ENCODE results near the gene FGD1. TPM values are rescaled to one million over a fixed set of nuclear protein-coding genes. Genes with fewer than 3 reads are reported as not detected.

Gene FGD1
- total and polyA plus RNA-seq, 2 of the 13 experiments (the other 11 are each of a cell fraction or from before 2014, with no cell fraction given), result 0.36 to 0.62 TPM

DNA sequence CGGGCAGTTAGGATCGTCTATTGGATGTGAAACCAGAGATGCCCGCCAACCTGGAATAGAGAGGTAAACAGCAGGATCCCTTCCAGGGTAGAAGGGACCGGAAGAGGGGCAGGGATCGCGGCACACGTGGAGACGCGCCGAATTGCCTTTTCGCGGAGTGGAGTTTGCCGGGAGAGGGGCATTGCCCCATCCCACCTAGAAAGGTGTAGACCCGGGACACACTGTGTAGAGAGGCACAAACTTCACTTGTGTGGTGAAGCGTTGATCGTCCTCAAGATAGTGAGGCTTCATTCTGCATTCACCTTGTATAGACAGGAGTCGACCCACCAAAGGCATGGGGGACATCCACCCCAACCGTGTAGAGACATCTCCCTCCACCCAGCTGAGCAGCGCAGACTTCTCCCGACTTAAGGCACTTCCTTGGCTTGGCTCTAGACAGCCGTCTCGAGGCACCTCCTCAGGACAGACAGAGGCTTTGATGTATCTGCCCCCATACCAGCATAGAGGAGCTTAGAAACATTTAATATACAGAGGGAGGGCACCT is 34.4 kb upstream of the FGD1 start (continued):
- TF ChIP-seq, protein P1, sequence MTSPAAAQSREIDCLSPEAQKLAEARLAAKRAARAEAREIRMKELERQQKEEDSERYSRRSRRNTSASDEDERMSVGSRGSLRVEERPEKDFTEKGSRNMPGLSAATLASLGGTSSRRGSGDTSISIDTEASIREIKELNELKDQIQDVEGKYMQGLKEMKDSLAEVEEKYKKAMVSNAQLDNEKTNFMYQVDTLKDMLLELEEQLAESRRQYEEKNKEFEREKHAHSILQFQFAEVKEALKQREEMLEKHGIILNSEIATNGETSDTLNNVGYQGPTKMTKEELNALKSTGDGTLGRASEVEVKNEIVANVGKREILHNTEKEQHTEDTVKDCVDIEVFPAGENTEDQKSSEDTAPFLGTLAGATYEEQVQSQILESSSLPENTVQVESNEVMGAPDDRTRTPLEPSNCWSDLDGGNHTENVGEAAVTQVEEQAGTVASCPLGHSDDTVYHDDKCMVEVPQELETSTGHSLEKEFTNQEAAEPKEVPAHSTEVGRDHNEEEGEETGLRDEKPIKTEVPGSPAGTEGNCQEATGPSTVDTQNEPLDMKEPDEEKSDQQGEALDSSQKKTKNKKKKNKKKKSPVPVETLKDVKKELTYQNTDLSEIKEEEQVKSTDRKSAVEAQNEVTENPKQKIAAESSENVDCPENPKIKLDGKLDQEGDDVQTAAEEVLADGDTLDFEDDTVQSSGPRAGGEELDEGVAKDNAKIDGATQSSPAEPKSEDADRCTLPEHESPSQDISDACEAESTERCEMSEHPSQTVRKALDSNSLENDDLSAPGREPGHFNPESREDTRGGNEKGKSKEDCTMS (CRISPR knock-in tag; conservative IDR thresholded peaks at IDR 0.05), result no peak
- TF ChIP-seq, protein P2, sequence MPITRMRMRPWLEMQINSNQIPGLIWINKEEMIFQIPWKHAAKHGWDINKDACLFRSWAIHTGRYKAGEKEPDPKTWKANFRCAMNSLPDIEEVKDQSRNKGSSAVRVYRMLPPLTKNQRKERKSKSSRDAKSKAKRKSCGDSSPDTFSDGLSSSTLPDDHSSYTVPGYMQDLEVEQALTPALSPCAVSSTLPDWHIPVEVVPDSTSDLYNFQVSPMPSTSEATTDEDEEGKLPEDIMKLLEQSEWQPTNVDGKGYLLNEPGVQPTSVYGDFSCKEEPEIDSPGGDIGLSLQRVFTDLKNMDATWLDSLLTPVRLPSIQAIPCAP (CRISPR knock-in tag; IDR thresholded peaks at IDR 0.05; ENCODE audit: low read depth), result no peak
- TF ChIP-seq POLR2AphosphoS5 (IDR thresholded peaks at IDR 0.05; ENCODE audit: low read depth, low read length) (no peak), MED1 (CRISPR knock-in tag; IDR thresholded peaks at IDR 0.05) (no peak), KDM1A (CRISPR knock-in tag; IDR thresholded peaks at IDR 0.05) (no peak), PHF21A (CRISPR knock-in tag; IDR thresholded peaks at IDR 0.05) (no peak), ZKSCAN1 (IDR thresholded peaks at IDR 0.05; ENCODE audit: low read length) (no peak), FOXJ3 (CRISPR knock-in tag; IDR thresholded peaks at IDR 0.05; ENCODE audit: borderline replicate concordance) (no peak), ZNF501 (CRISPR knock-in tag; IDR thresholded peaks at IDR 0.05) (peak; percentile 31; the same call in 1 of the 2 replicates), SKI (IDR thresholded peaks at IDR 0.05; ENCODE audit: partially characterized antibody) (no peak), ASH2L (IDR thresholded peaks at IDR 0.05; ENCODE audit: insufficient read length, low read depth, low read length) (peak; percentile 53), ZSCAN31 (CRISPR knock-in tag; IDR thresholded peaks at IDR 0.05; ENCODE audit: low read depth) (no peak), SIX1 (CRISPR knock-in tag; IDR thresholded peaks at IDR 0.05; ENCODE audit: borderline replicate concordance) (no peak), MAF1 (CRISPR knock-in tag; IDR thresholded peaks at IDR 0.05; ENCODE audit: borderline replicate concordance) (no peak), AKAP8 (CRISPR knock-in tag; IDR thresholded peaks at IDR 0.05) (no peak), IKZF4 (CRISPR knock-in tag; IDR thresholded peaks at IDR 0.05; ENCODE audit: borderline replicate concordance, low read depth, not compliant biosample characterization) (no peak), ZNF235 (CRISPR knock-in tag; IDR thresholded peaks at IDR 0.05; ENCODE audit: borderline replicate concordance) (no peak), FIP1L1 (IDR thresholded peaks at IDR 0.05; ENCODE audit: borderline replicate concordance, insufficient read depth, low read depth, low read length) (no peak)
- TF ChIP-seq, protein P3, sequence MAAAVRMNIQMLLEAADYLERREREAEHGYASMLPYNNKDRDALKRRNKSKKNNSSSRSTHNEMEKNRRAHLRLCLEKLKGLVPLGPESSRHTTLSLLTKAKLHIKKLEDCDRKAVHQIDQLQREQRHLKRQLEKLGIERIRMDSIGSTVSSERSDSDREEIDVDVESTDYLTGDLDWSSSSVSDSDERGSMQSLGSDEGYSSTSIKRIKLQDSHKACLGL (CRISPR knock-in tag; IDR thresholded peaks at IDR 0.05), result peak; percentile 47; the same call in 1 of the 2 replicates
- TF ChIP-seq, protein P4, sequence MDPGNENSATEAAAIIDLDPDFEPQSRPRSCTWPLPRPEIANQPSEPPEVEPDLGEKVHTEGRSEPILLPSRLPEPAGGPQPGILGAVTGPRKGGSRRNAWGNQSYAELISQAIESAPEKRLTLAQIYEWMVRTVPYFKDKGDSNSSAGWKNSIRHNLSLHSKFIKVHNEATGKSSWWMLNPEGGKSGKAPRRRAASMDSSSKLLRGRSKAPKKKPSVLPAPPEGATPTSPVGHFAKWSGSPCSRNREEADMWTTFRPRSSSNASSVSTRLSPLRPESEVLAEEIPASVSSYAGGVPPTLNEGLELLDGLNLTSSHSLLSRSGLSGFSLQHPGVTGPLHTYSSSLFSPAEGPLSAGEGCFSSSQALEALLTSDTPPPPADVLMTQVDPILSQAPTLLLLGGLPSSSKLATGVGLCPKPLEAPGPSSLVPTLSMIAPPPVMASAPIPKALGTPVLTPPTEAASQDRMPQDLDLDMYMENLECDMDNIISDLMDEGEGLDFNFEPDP (CRISPR knock-in tag; conservative IDR thresholded peaks at IDR 0.05), result no peak
- TF ChIP-seq, protein P5, sequence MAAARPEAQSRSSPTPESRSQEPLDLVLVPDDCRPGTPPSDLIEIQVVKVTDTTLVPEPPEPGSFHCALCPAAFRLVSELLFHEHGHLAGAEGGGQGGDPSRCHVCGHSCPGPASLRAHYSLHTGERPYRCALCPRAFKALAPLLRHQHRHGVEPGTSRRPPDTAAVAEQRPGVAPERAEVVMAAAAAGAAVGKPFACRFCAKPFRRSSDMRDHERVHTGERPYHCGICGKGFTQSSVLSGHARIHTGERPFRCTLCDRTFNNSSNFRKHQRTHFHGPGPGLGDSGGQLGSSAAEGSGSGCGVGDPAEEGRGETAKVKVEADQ (CRISPR knock-in tag; IDR thresholded peaks at IDR 0.05; ENCODE audit: borderline replicate concordance), result no peak
- TF ChIP-seq, protein P6, sequence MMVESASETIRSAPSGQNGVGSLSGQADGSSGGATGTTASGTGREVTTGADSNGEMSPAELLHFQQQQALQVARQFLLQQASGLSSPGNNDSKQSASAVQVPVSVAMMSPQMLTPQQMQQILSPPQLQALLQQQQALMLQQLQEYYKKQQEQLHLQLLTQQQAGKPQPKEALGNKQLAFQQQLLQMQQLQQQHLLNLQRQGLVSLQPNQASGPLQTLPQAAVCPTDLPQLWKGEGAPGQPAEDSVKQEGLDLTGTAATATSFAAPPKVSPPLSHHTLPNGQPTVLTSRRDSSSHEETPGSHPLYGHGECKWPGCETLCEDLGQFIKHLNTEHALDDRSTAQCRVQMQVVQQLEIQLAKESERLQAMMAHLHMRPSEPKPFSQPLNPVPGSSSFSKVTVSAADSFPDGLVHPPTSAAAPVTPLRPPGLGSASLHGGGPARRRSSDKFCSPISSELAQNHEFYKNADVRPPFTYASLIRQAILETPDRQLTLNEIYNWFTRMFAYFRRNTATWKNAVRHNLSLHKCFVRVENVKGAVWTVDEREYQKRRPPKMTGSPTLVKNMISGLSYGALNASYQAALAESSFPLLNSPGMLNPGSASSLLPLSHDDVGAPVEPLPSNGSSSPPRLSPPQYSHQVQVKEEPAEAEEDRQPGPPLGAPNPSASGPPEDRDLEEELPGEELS (CRISPR knock-in tag; IDR thresholded peaks at IDR 0.05), result no peak

Data from HepG2 (cell line).